Measurements from ENCODE around the gene PTRH2. TPM values are rescaled to one million over a fixed set of nuclear protein-coding genes. Genes with fewer than 3 reads are reported as not detected.

PTRH2 gene
- total and polyA plus RNA-seq, 2 of the 8 experiments (the other 6 are each of a cell fraction or from before 2014, with no cell fraction given) = 39.4 to 43.2 TPM

DNA sequence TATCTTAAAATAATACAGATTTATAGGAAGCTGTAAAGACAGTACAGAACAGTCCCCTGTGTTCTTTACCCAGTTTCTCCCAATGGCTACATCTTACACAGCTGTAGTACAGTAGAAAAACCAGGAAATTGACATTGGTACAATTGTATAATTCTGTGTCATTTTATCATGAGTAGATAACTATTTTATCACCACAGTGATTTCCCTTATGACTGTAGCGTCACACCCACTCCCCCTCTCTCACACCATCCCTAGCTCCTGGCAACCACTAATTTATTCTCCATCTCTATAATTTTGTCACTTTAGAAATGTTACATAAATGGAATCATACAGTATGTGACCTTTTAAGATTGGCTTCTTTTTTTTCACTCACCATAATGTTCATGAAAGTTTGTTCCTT lies 56.6 kb downstream of the PTRH2 start:
- H3K4ac ChIP-seq (replicated peaks; ENCODE audit: insufficient read length, low read depth, low read length) = no peak overlapping the region
- POLR2A ChIA-PET (ENCODE audit: partially characterized antibody) = interaction anchor here (0.6 to 0.7 kb wide), 2 partner anchors 28 to 732 kb away, joined by 3 read pairs; no protein-coding TSS in a partner anchor
- FAIRE-seq = no peak
- no peak for TF ChIP-seq GTF2F1 (IDR thresholded peaks at IDR 0.05; ENCODE audit: borderline replicate concordance, low read depth, low read length)
- TF ChIP-seq KDM5A (IDR thresholded peaks at IDR 0.05; ENCODE audit: low read length) = no peak
- no peak for TF ChIP-seq RAD21 (IDR thresholded peaks at IDR 0.05 in 1 of 2, conservative IDR thresholded peaks at IDR 0.05 in 1 of 2; ENCODE audit: low read depth in 2 of 2, low read length in 2 of 2)
- TF ChIP-seq SP1 (IDR thresholded peaks at IDR 0.05; ENCODE audit: low read depth, low read length) = no peak
- TF ChIP-seq, protein P1, sequence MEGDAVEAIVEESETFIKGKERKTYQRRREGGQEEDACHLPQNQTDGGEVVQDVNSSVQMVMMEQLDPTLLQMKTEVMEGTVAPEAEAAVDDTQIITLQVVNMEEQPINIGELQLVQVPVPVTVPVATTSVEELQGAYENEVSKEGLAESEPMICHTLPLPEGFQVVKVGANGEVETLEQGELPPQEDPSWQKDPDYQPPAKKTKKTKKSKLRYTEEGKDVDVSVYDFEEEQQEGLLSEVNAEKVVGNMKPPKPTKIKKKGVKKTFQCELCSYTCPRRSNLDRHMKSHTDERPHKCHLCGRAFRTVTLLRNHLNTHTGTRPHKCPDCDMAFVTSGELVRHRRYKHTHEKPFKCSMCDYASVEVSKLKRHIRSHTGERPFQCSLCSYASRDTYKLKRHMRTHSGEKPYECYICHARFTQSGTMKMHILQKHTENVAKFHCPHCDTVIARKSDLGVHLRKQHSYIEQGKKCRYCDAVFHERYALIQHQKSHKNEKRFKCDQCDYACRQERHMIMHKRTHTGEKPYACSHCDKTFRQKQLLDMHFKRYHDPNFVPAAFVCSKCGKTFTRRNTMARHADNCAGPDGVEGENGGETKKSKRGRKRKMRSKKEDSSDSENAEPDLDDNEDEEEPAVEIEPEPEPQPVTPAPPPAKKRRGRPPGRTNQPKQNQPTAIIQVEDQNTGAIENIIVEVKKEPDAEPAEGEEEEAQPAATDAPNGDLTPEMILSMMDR (IDR thresholded peaks at IDR 0.05; ENCODE audit: control extremely low read depth in 1 of 3, insufficient read depth in 1 of 3, low read depth in 1 of 3, low read length in 3 of 3) = no peak
- no peak for TF ChIP-seq MAFK (IDR thresholded peaks at IDR 0.05; ENCODE audit: low read depth, low read length)
- no peak for TF ChIP-seq HDAC6 (IDR thresholded peaks at IDR 0.05; ENCODE audit: low read depth, low read length)
- TF ChIP-seq SIX5 (IDR thresholded peaks at IDR 0.05; ENCODE audit: low read depth, low read length) = no peak
- TF ChIP-seq TAF1 (IDR thresholded peaks at IDR 0.05; ENCODE audit: low read depth, low read length) = no peak
- no peak for TF ChIP-seq SP2 (IDR thresholded peaks at IDR 0.05; ENCODE audit: low read length)
- no peak for TF ChIP-seq EGR1 (IDR thresholded peaks at IDR 0.05; ENCODE audit: borderline replicate concordance, low read depth, low read length)
- no peak for TF ChIP-seq YY1 (IDR thresholded peaks at IDR 0.05; ENCODE audit: low read depth, low read length)
- no peak for TF ChIP-seq BACH1 (IDR thresholded peaks at IDR 0.05; ENCODE audit: low read length)

More for the DNA sequence above, 56.6 kb downstream of the PTRH2 start:
- WGBS, 2 experiments (ENCODE audit: extremely low coverage in 1 of 2, insufficient coverage in 1 of 2, insufficient read length in 1 of 2, insufficient replicate concordance in 2 of 2, low coverage in 1 of 2, low lambda C conversion rate in 2 of 2, missing lambda C conversion rate in 1 of 2) = 95% methylated on average over 1 of the region's 1 CpG; no CpG with 5 or more reads in 1 of the 2 experiments
- Histone ChIP-seq H2BK12ac (ENCODE audit: low read depth, low read length) (no peak overlapping the region), H2BK20ac (ENCODE audit: low read length) (no peak overlapping the region), H3K4me1 (replicated peaks in 1 of 4; ENCODE audit: control insufficient read depth in 3 of 4, insufficient read depth in 4 of 4, low read length in 3 of 4) (no peaks in the 10 kb centered on the region), H3K4me2 (ENCODE audit: insufficient read depth in 1 of 2, low read depth in 2 of 2, low read length in 2 of 2) (no peak overlapping the region), H2AFZ (ENCODE audit: low read length) (no peak overlapping the region), H3K14ac (ENCODE audit: insufficient read length) (no peak overlapping the region), H2BK120ac (replicated peaks; ENCODE audit: low read depth, low read length) (no peak overlapping the region), H3K23me2 (ENCODE audit: low read depth, low read length) (no peaks in the 10 kb centered on the region), H3K9ac (replicated peaks in 1 of 4; ENCODE audit: extremely low read depth in 1 of 4, low read depth in 3 of 4, low read length in 3 of 4) (no peak overlapping the region), H3K9me3 (ENCODE audit: insufficient read depth in 2 of 2, low read depth in 1 of 2, low read length in 1 of 2) (no peaks in the 10 kb centered on the region), H3K18ac (ENCODE audit: extremely low read depth, low read length) (no peak overlapping the region), H2BK5ac (ENCODE audit: low read depth, low read length) (no peak overlapping the region), H3K23ac (ENCODE audit: insufficient read length) (no peak overlapping the region), H3K36me3 (ENCODE audit: control insufficient read depth in 2 of 4, insufficient read depth in 4 of 4, low read length in 3 of 4) (peaks cover 12 to 73% (median 54%) of the 10 kb centered on the region in 4 experiments), H3K27me3 (replicated peaks in 1 of 4; ENCODE audit: control insufficient read depth in 3 of 4, extremely low read depth in 1 of 4, insufficient read depth in 3 of 4, low read length in 3 of 4) (no peaks in the 10 kb centered on the region), H4K8ac (ENCODE audit: extremely low read depth, insufficient read depth, low read length) (no peak overlapping the region), H3K27ac (ENCODE audit: low read depth, low read length) (no peak overlapping the region), H3K56ac (replicated peaks; ENCODE audit: insufficient read length, low read depth, low read length) (no peak overlapping the region), H4K20me1 (replicated peaks in 1 of 2; ENCODE audit: control insufficient read depth in 1 of 2, insufficient read depth in 2 of 2, low read length in 2 of 2) (peaks cover 0 to 2% of the 10 kb centered on the region in 2 experiments), H2AK5ac (ENCODE audit: low read depth, low read length) (no peak overlapping the region), H3K4me3 (ENCODE audit: extremely low read depth in 1 of 4, insufficient read depth in 2 of 4, low read depth in 3 of 4, low read length in 4 of 4) (no peak overlapping the region), H4K91ac (replicated peaks; ENCODE audit: insufficient read length, low read length) (no peak overlapping the region), H3K79me2 (ENCODE audit: control insufficient read depth in 1 of 2, insufficient read depth in 2 of 2, low read length in 2 of 2) (peaks cover 0 to 14% of the 10 kb centered on the region in 2 experiments; a peak in 1 of 4 replicates), H4K5ac (ENCODE audit: insufficient read length, low read depth, low read length) (no peak overlapping the region), H3K79me1 (ENCODE audit: low read depth, low read length) (no peaks in the 10 kb centered on the region), H2BK15ac (ENCODE audit: low read length) (no peak overlapping the region)
- DNase-seq (ENCODE audit: low read depth in 1 of 2, low spot score in 2 of 2) = no peak
- CTCF ChIA-PET (ENCODE audit: partially characterized antibody) = no interaction called here

Measured in H1 (cell line).